NCI-H2081 (cell line): ENCODE measurements around the gene PNKP.

Source experiments
- DNase-seq, 2 experiments: peaks; one replicate each; lab custom pipeline; 2025; lab: John Stamatoyannopoulos, UW

PNKP gene

GRCh38 chr19:49890349-49891311, 23.3 kb upstream of the PNKP start:
- peak; percentile 27 to 55 for DNase-seq

GRCh38 chr19:49889687-49890348, 22.4 kb upstream of the PNKP start:
- DNase-seq = peak; percentile 32 to 64

- DNase-seq = no peak
Observed at GRCh38 chr19:49889038-49889686, 21.8 kb upstream of the PNKP start.

GRCh38 chr19:49888510-49888824, 21.1 kb upstream of the PNKP start:
- peak; percentile 19 to 71 for DNase-seq

- peak; percentile 1 to 41 for DNase-seq
Observed at GRCh38 chr19:49887665-49888509, 20.5 kb upstream of the PNKP start.

- DNase-seq = peak; percentile 18 to 34
Observed at GRCh38 chr19:49887037-49887664, 19.8 kb upstream of the PNKP start.

GRCh38 chr19:49884760-49885159, 17.4 kb upstream of the PNKP start:
- DNase-seq = no peak

GRCh38 chr19:49884109-49884508, 16.7 kb upstream of the PNKP start:
- DNase-seq = no peak

GRCh38 chr19:49883094-49883493, 15.7 kb upstream of the PNKP start:
- DNase-seq = no peak

GRCh38 chr19:49882643-49883042, 15.3 kb upstream of the PNKP start:
- DNase-seq = no peak

- DNase-seq = no peak
Observed at GRCh38 chr19:49881672-49882394, 14.5 kb upstream of the PNKP start.

- no peak for DNase-seq
Observed at GRCh38 chr19:49881186-49881585, 13.8 kb upstream of the PNKP start.

GRCh38 chr19:49880162-49880869, 12.9 kb upstream of the PNKP start:
- no peak for DNase-seq

GRCh38 chr19:49879243-49879963, 12.0 kb upstream of the PNKP start:
- DNase-seq = no peak

GRCh38 chr19:49878744-49879070, 11.3 kb upstream of the PNKP start:
- no peak for DNase-seq

GRCh38 chr19:49877879-49878743, 10.7 kb upstream of the PNKP start:
- DNase-seq = peak; percentile 93 to 95

GRCh38 chr19:49877020-49877878, 9.9 kb upstream of the PNKP start, which contains the start of the genes AKT1S1 and TBC1D17:
TSS of gene AKT1S1 (minus strand) at chr19:49877355. CDS start at chr19:49873295, 4,060 bp downstream.
TSS of gene TBC1D17 (plus strand) at chr19:49877702. CDS start at chr19:49877724, 22 bp downstream.
- peak; percentile 99 for DNase-seq
